K562 (cell line): ENCODE measurements around the gene GLIPR2. TPM values are rescaled to one million over a fixed set of nuclear protein-coding genes. Genes with fewer than 3 reads are reported as not detected.

ENCODE experiments used
- ATAC-seq: fragments of 200-7000 bp; cut with Tn5 transposase; 3 replicates; pipeline ENCODE4 v1.9.1; 2020; ENCODE audit warnings: moderate library complexity
- BruUV-seq: library from RNA; stranded (reverse); fragments of 400-500 nt; replicated peaks from 2 replicates; lab custom pipeline; 2021; lab: Mats Ljungman, UMichigan
- CTCF ChIA-PET: fragments of 300-600 bp; formaldehyde crosslinking; extraction: SDS; loops from one replicate; lab custom pipeline; 2021; ENCODE audit warnings: low intra/inter-chr PET ratio; lab: Yijun Ruan, JAX
- POLR2A ChIA-PET: fragments of 300-600, 350-650 bp; sonication (Branson Sonifier 250); formaldehyde crosslinking; extraction: SDS; loops from one replicate; lab custom pipeline; 2021; ENCODE audit warnings: antibody characterized with exemption, inconsistent platforms; lab: Yijun Ruan, JAX
- DNase-seq, 4 experiments: peaks; one replicate each; pipeline versions ENCODE4 v3.0.0 to v3.0.0-alpha.2; 2011 to 2018; ENCODE audit warnings: low spot score in 3 of 4, mixed read lengths in 3 of 4; ENCODE audit errors: extremely low read depth in 1 of 4
- FAIRE-seq: peaks from 2 replicates; lab custom pipeline; 2011; peaks lifted over from hg19 to GRCh38; lab: Jason Lieb, UNC
- H2AFZ ChIP-seq: 2 replicates; pipeline ENCODE4 v1.6.0; 2011; ENCODE audit warnings: low read depth, low read length, control low read depth, inconsistent platforms
- H3K27ac ChIP-seq: fragments of 200-600 bp; 3 replicates; pipeline ENCODE4 v1.8.0; 2011; ENCODE audit warnings: low read depth, mild to moderate bottlenecking, control low read depth, inconsistent platforms, low read length, moderate library complexity, mixed read lengths; ENCODE audit errors: extremely low read depth
- H3K27me3 ChIP-seq, 2 experiments: fragments of 300-600 bp in 1 of 2; 2 replicates in 1 of 2; 3 replicates in 1 of 2; pipeline versions ENCODE4 v1.6.0 to v1.8.0; 2011; ENCODE audit warnings: inconsistent platforms in 2 of 2, low read length in 2 of 2, mild to moderate bottlenecking in 1 of 2, mixed read lengths in 1 of 2, moderate library complexity in 1 of 2; ENCODE audit not compliant: control insufficient read depth in 2 of 2, insufficient read depth in 2 of 2
- H3K36me3 ChIP-seq: fragments of 300-600 bp; 3 replicates; pipeline ENCODE4 v1.8.0; 2011; ENCODE audit warnings: mild to moderate bottlenecking, low read length, inconsistent platforms; ENCODE audit not compliant: control insufficient read depth, insufficient read depth
- H3K4me1 ChIP-seq, 2 experiments: fragments of 200-600 bp in 1 of 2; replicated peaks in 1 of 2; 2 replicates in 1 of 2; 3 replicates in 1 of 2; pipeline versions ENCODE4 v1.5.1 to v1.8.0; 2011; ENCODE audit warnings: inconsistent platforms in 2 of 2, low read length in 2 of 2, mild to moderate bottlenecking in 1 of 2, mixed read lengths in 1 of 2, moderate library complexity in 1 of 2; ENCODE audit not compliant: control insufficient read depth in 2 of 2, insufficient read depth in 2 of 2
- H3K4me2 ChIP-seq: 2 replicates; pipeline ENCODE4 v1.6.1; 2011; ENCODE audit warnings: low read length, control low read depth, inconsistent platforms, mixed read lengths; ENCODE audit not compliant: insufficient read depth
- H3K4me3 ChIP-seq: fragments of 200-600 bp; sonication (generic), shearing (Covaris generic); 2 replicates; pipeline ENCODE4 v1.5.1; 2016; ENCODE audit warnings: control low read depth, inconsistent platforms
- H3K79me2 ChIP-seq: fragments of 200-600 bp; 3 replicates; pipeline ENCODE4 v1.8.0; 2011; ENCODE audit warnings: low read length, inconsistent platforms; ENCODE audit not compliant: control insufficient read depth, insufficient read depth
- H3K9ac ChIP-seq, 2 experiments: 2 replicates each; pipeline versions ENCODE4 v1.6.0 to v1.6.1; 2011; ENCODE audit warnings: low read depth in 2 of 2, low read length in 2 of 2, control low read depth in 1 of 2, inconsistent platforms in 1 of 2, mild to moderate bottlenecking in 1 of 2, mixed read lengths in 1 of 2; ENCODE audit not compliant: insufficient read depth in 1 of 2
- H3K9me1 ChIP-seq: one replicate; pipeline ENCODE4 v1.6.0; 2011; ENCODE audit warnings: inconsistent platforms, mild to moderate bottlenecking, low read length, moderate library complexity; ENCODE audit not compliant: control insufficient read depth, insufficient read depth
- H3K9me3 ChIP-seq: replicated peaks from 2 replicates; pipeline ENCODE4 v1.5.1; 2011; ENCODE audit warnings: low read depth, low read length, inconsistent platforms; ENCODE audit not compliant: control insufficient read depth, insufficient read depth
- H4K20me1 ChIP-seq: replicated peaks from 2 replicates; pipeline ENCODE4 v1.6.1; 2011; ENCODE audit warnings: low read length, inconsistent platforms, mixed read lengths; ENCODE audit not compliant: control insufficient read depth, insufficient read depth
- ATF6 ChIP-seq: sonication (generic); formaldehyde crosslinking; IDR thresholded peaks from 2 replicates; pipeline ENCODE4 v1.4.0; 2020; ENCODE audit warnings: mild to moderate bottlenecking, missing genetic modification reagents
- RFX7 ChIP-seq: fragments of 250-450 bp; sonication (Bioruptor Pico); IDR thresholded peaks from 2 replicates; pipeline ENCODE4 v1.5.1; 2021; ENCODE audit warnings: mild to moderate bottlenecking
- TSHZ1 ChIP-seq: fragments of 250-450 bp; sonication (Bioruptor Pico); IDR thresholded peaks from 2 replicates; pipeline ENCODE4 v1.4.0; 2020; ENCODE audit warnings: mild to moderate bottlenecking, moderate library complexity
- UBTF ChIP-seq, 2 experiments: IDR thresholded peaks; 2 replicates each; pipeline ENCODE4 v1.6.1; 2012; ENCODE audit warnings: improper control_type of control experiment in 2 of 2, low read depth in 2 of 2, low read length in 2 of 2, borderline replicate concordance in 1 of 2
- ZNF197 ChIP-seq: fragments of 200-800 bp; sonication (Bioruptor generic); IDR thresholded peaks from 2 replicates; pipeline ENCODE4 v1.6.1; 2016; ENCODE audit warnings: low read depth, missing genetic modification characterization, missing compliant biosample characterization
- WGBS: fragments of 100-300 bp; shearing (Covaris generic); methylation state at CpG from one replicate; pipeline ENCODE4 v1.1.6; 2016; ENCODE audit warnings: low coverage, mixed read lengths; ENCODE audit not compliant: insufficient coverage; ENCODE audit errors: missing lambda C conversion rate; 5-methylcytosine and 5-hydroxymethylcytosine counted together
- in situ Hi-C: fragments of 300-500 bp; cut with MboI; formaldehyde crosslinking; loops from 4 replicates; pipeline ENCODE4 v1.15.0; 2018; ENCODE audit warnings: inconsistent platforms, mixed read lengths
- intact Hi-C: fragments of 100-400 bp; cut with micrococcal nuclease; formaldehyde crosslinking; loops from 2 replicates; pipeline ENCODE4 v1.14.2; 2022
- polyA plus RNA-seq, 8 experiments: library from polyadenylated mRNA; depleted of rRNA in 4 of 8; stranded (reverse) in 5 of 8; unstranded in 3 of 8; fragments of >200 nt; fragmentation: Nextera tagmentation in 2 of 8; fragmentation: Illumina TruSeq in 1 of 8; extraction: Ambion mirVana in 2 of 8; extraction: Trizol in 1 of 8; gene quantifications; 2 replicates each; pipeline versions ENCODE4 v1.2.1 to v1.2.3, GENCODE V29; 2011 to 2014; ENCODE audit warnings: inconsistent platforms in 1 of 8, missing spikeins in 1 of 8
- total RNA-seq, 7 experiments: library from RNA; depleted of rRNA in 6 of 7; stranded (reverse); fragments of >200 nt in 6 of 7; fragmentation: Illumina TruSeq in 2 of 7; extraction: Trizol in 2 of 7; gene quantifications; 2 replicates each; pipeline versions ENCODE4 v1.2.1 to v1.2.3, GENCODE V29; 2011 to 2021; ENCODE audit warnings: low replicate concordance in 1 of 7

GLIPR2 gene
- total and polyA plus RNA-seq, 9 of the 15 experiments (the other 6 are each of a cell fraction or from before 2014, with no cell fraction given) = 1.4 to 8.8 (median 2.9) TPM

- FAIRE-seq = no peak
- no peaks in the 10 kb centered on the region for H3K9me1 ChIP-seq
- BruUV-seq = no TSS peak
- H3K36me3 ChIP-seq = no peaks in the 10 kb centered on the region
- H3K9me3 ChIP-seq = no peaks in the 10 kb centered on the region
- intact Hi-C loops (no loop called here), in situ Hi-C loops (no loop called here)
- peaks cover 6% of the 10 kb centered on the region; the same call in 1 of the 3 replicates for H3K79me2 ChIP-seq
- no peak for ATAC-seq
- CTCF ChIA-PET = no interaction called here
- H4K20me1 ChIP-seq = no peaks in the 10 kb centered on the region; the same call in 1 of the 2 replicates
- no peak overlapping the region for H3K4me3 ChIP-seq
- H3K4me2 ChIP-seq = no peak overlapping the region
- peaks cover 24 to 51% of the 10 kb centered on the region in 2 experiments; a peak in 4 of 5 replicates for H3K4me1 ChIP-seq
- WGBS = 80% methylated on average over 7 of the region's 10 CpGs
- no peak for DNase-seq
- H2AFZ ChIP-seq = no peak overlapping the region
- no peak overlapping the region for H3K27ac ChIP-seq
- no peaks in the 10 kb centered on the region for H3K27me3 ChIP-seq
- TF ChIP-seq UBTF (IDR thresholded peaks at IDR 0.05; ENCODE audit: borderline replicate concordance in 1 of 2, low read depth in 2 of 2, low read length in 2 of 2) = no peak
- TF ChIP-seq ATF6 (CRISPR knock-in tag) = no peak
- TF ChIP-seq RFX7 (CRISPR knock-in tag) = no peak
- TF ChIP-seq TSHZ1 (CRISPR knock-in tag) = no peak
- no peak for TF ChIP-seq ZNF197
- no peak overlapping the region for H3K9ac ChIP-seq
- POLR2A ChIA-PET = interaction anchor here (0.6 kb wide), 1 partner anchor 13 kb away, joined by 3 read pairs; no protein-coding TSS in a partner anchor
Measured at GRCh38 chr9:36138496-36138895, 2.0 kb downstream of the GLIPR2 start.
